Measurements from ENCODE around the gene SAMD5.

Gene SAMD5

GRCh38 chr6:147579667-147580066 lies 71.2 kb downstream of the SAMD5 start:
- TF ChIP-seq REST (IDR thresholded peaks at IDR 0.05; ENCODE audit: insufficient read depth in 1 of 2, low read depth in 2 of 2, low read length in 2 of 2) (no peak), SIN3A (IDR thresholded peaks at IDR 0.05; ENCODE audit: borderline replicate concordance, insufficient read depth, low read length) (no peak), FOXP2 (optimal IDR thresholded peaks at IDR 0.05; ENCODE audit: borderline replicate concordance, extremely low read depth, extremely low read length, insufficient read depth) (no peak), POLR2AphosphoS5 (IDR thresholded peaks at IDR 0.05; ENCODE audit: low read depth, low read length) (no peak), TAF1 (IDR thresholded peaks at IDR 0.05; ENCODE audit: borderline replicate concordance, insufficient read depth, low read length) (no peak)

GRCh38 chr6:147582991-147583390 lies 74.5 kb downstream of the SAMD5 start:
- no peak for TF ChIP-seq TAF1 (IDR thresholded peaks at IDR 0.05; ENCODE audit: borderline replicate concordance, insufficient read depth, low read length)
- no peak for TF ChIP-seq FOXP2 (optimal IDR thresholded peaks at IDR 0.05; ENCODE audit: borderline replicate concordance, extremely low read depth, extremely low read length, insufficient read depth)
- no peak for TF ChIP-seq SIN3A (IDR thresholded peaks at IDR 0.05; ENCODE audit: borderline replicate concordance, insufficient read depth, low read length)
- no peak for TF ChIP-seq REST (IDR thresholded peaks at IDR 0.05; ENCODE audit: insufficient read depth in 1 of 2, low read depth in 2 of 2, low read length in 2 of 2)
- TF ChIP-seq POLR2AphosphoS5 (IDR thresholded peaks at IDR 0.05; ENCODE audit: low read depth, low read length) = no peak

GRCh38 chr6:147585256-147585655 lies 76.8 kb downstream of the SAMD5 start:
- TF ChIP-seq FOXP2 (optimal IDR thresholded peaks at IDR 0.05; ENCODE audit: borderline replicate concordance, extremely low read depth, extremely low read length, insufficient read depth) (no peak), POLR2AphosphoS5 (IDR thresholded peaks at IDR 0.05; ENCODE audit: low read depth, low read length) (no peak), REST (IDR thresholded peaks at IDR 0.05; ENCODE audit: insufficient read depth in 1 of 2, low read depth in 2 of 2, low read length in 2 of 2) (no peak), SIN3A (IDR thresholded peaks at IDR 0.05; ENCODE audit: borderline replicate concordance, insufficient read depth, low read length) (no peak), TAF1 (IDR thresholded peaks at IDR 0.05; ENCODE audit: borderline replicate concordance, insufficient read depth, low read length) (no peak)

GRCh38 chr6:147586044-147586443 lies 77.6 kb downstream of the SAMD5 start:
- TF ChIP-seq TAF1 (IDR thresholded peaks at IDR 0.05; ENCODE audit: borderline replicate concordance, insufficient read depth, low read length) (no peak), REST (IDR thresholded peaks at IDR 0.05; ENCODE audit: insufficient read depth in 1 of 2, low read depth in 2 of 2, low read length in 2 of 2) (no peak), POLR2AphosphoS5 (IDR thresholded peaks at IDR 0.05; ENCODE audit: low read depth, low read length) (no peak), SIN3A (IDR thresholded peaks at IDR 0.05; ENCODE audit: borderline replicate concordance, insufficient read depth, low read length) (no peak), FOXP2 (optimal IDR thresholded peaks at IDR 0.05; ENCODE audit: borderline replicate concordance, extremely low read depth, extremely low read length, insufficient read depth) (no peak)

GRCh38 chr6:147587907-147588306 lies 79.4 kb downstream of the SAMD5 start:
- TF ChIP-seq FOXP2 (optimal IDR thresholded peaks at IDR 0.05; ENCODE audit: borderline replicate concordance, extremely low read depth, extremely low read length, insufficient read depth) (no peak), POLR2AphosphoS5 (IDR thresholded peaks at IDR 0.05; ENCODE audit: low read depth, low read length) (no peak), REST (IDR thresholded peaks at IDR 0.05; ENCODE audit: insufficient read depth in 1 of 2, low read depth in 2 of 2, low read length in 2 of 2) (no peak), TAF1 (IDR thresholded peaks at IDR 0.05; ENCODE audit: borderline replicate concordance, insufficient read depth, low read length) (no peak), SIN3A (IDR thresholded peaks at IDR 0.05; ENCODE audit: borderline replicate concordance, insufficient read depth, low read length) (no peak)
